HG02852 (cell line): ENCODE data around the gene FRMPD2.
"Not testable (repeated sequence)": the region's sequence is repeated elsewhere in the genome, so short reads cannot be mapped to it uniquely, and the experiment has no call there.

Experiments
- ATAC-seq: cut with Tn5 transposase; IDR thresholded peaks from one replicate; pipeline ENCODE4 v1.9.1; 2021; ENCODE audit warnings: mild to moderate bottlenecking, moderate library complexity; ENCODE audit not compliant: unreplicated experiment

Gene FRMPD2

GRCh38 chr10:48251525-48252353 lies 22.8 kb downstream of the FRMPD2 start:
- no peak for ATAC-seq

GRCh38 chr10:48251152-48251524 lies 23.4 kb downstream of the FRMPD2 start:
- ATAC-seq: no peak

GRCh38 chr10:48249763-48250351 lies 24.6 kb downstream of the FRMPD2 start:
- no peak for ATAC-seq

GRCh38 chr10:48249004-48249762 lies 25.3 kb downstream of the FRMPD2 start:
- no peak for ATAC-seq

GRCh38 chr10:48248462-48248861 lies 26.0 kb downstream of the FRMPD2 start:
- no peak for ATAC-seq

GRCh38 chr10:48247680-48248079 lies 26.8 kb downstream of the FRMPD2 start:
- no peak for ATAC-seq

GRCh38 chr10:48246501-48246900 lies 28.0 kb downstream of the FRMPD2 start:
- no peak for ATAC-seq

GRCh38 chr10:48245977-48246376 lies 28.5 kb downstream of the FRMPD2 start:
- no peak for ATAC-seq

GRCh38 chr10:48243921-48244320 lies 30.6 kb downstream of the FRMPD2 start:
- not testable (repeated sequence) for ATAC-seq

GRCh38 chr10:48243487-48243886 lies 31.0 kb downstream of the FRMPD2 start:
- no peak for ATAC-seq

GRCh38 chr10:48242171-48242904 lies 32.2 kb downstream of the FRMPD2 start:
- no peak for ATAC-seq

- no peak for ATAC-seq
These were observed 33.2 kb downstream of the FRMPD2 start for GRCh38 chr10:48241332-48241731.

- ATAC-seq: no peak
These were observed 34.3 kb downstream of the FRMPD2 start for GRCh38 chr10:48240196-48240595.

GRCh38 chr10:48239618-48240017 lies 34.9 kb downstream of the FRMPD2 start:
- no peak for ATAC-seq

- no peak for ATAC-seq
These were observed 35.5 kb downstream of the FRMPD2 start for GRCh38 chr10:48238826-48239520.

- no peak for ATAC-seq
These were observed 36.9 kb downstream of the FRMPD2 start for GRCh38 chr10:48237259-48238250.

- no peak for ATAC-seq
These were observed 38.3 kb downstream of the FRMPD2 start for GRCh38 chr10:48236199-48236621.

- ATAC-seq: no peak
These were observed 39.0 kb downstream of the FRMPD2 start for GRCh38 chr10:48235501-48235900.

GRCh38 chr10:48234787-48235186 lies 39.7 kb downstream of the FRMPD2 start:
- no peak for ATAC-seq
